Pancreas (tissue), 10 donors: Measurements from ENCODE around the gene SLC29A2. TPM values are rescaled to one million over a fixed set of nuclear protein-coding genes. Genes with fewer than 3 reads are reported as not detected.

Experiments
- ATAC-seq, 4 donors: fragments of 200-7000 bp; cut with Tn5 transposase; one replicate each; pipeline versions ENCODE4 v1.8.0 to v1.9.1; 2020; ENCODE audit warnings: mild to moderate bottlenecking in 4 of 4, moderate library complexity in 4 of 4
- DNase-seq, 6 donors: peaks; one replicate each; pipeline ENCODE4 v3.0.0-alpha.2; 2020
- FAIRE-seq: peaks from 2 replicates; lab custom pipeline; 2012; peaks lifted over from hg19 to GRCh38; lab: Jason Lieb, UNC
- H3K27ac ChIP-seq, 4 donors: fragments of 200-600 bp; sonication (generic); 1 replicate in 3 of 4; 2 replicates in 1 of 4; pipeline versions ENCODE4 v1.5.0 to v1.8.0; 2020
- H3K27me3 ChIP-seq, 4 donors: fragments of 200-600 bp; one replicate each; pipeline ENCODE4 v1.8.0; 2021
- H3K36me3 ChIP-seq, 3 donors: fragments of 200-600 bp; sonication (generic) in 1 of 3; one replicate each; pipeline versions ENCODE4 v1.5.0 to v1.8.0; 2020 to 2021
- H3K4me1 ChIP-seq, 3 donors: fragments of 200-600 bp; one replicate each; pipeline ENCODE4 v1.8.0; 2021
- H3K4me3 ChIP-seq, 4 donors: fragments of 200-600 bp; sonication (generic) in 2 of 4; one replicate each; pipeline versions ENCODE4 v1.5.0 to v1.8.0; 2020 to 2021
- H3K9me3 ChIP-seq, 4 donors: fragments of 200-600 bp; one replicate each; pipeline ENCODE4 v1.8.0; 2021
- WGBS, 2 donors: extraction: QIAGEN DNeasy Blood & Tissue Kit; methylation state at CpG; one replicate each; pipeline ENCODE4 v1.1.7; 2013; 5-methylcytosine and 5-hydroxymethylcytosine counted together
- intact Hi-C, 3 donors: fragments of 100-400 bp; cut with DNase I; formaldehyde crosslinking; loops; one replicate each; pipeline versions ENCODE4 v1.11.1 to v1.14.2; 2022
- polyA plus RNA-seq, 2 donors: library from polyadenylated mRNA; stranded (reverse); fragments of 200-250 nt; gene quantifications; one replicate each; pipeline ENCODE4 v1.2.3, GENCODE V29; 2013
- total RNA-seq, 6 donors: library from RNA; stranded (reverse); fragmentation: NEBNext Ultra II Directional in 4 of 6; extraction: Animal tissue kit (Norgen Biotek cat#: 25700) in 4 of 6; gene quantifications; one replicate each; pipeline versions ENCODE4 v1.2.1 to v1.2.4, GENCODE V29; 2021 to 2023
- TF ChIP-seq, protein P1 (sequence below), 4 donors: fragments of 200-600 bp; sonication (generic) in 3 of 4; IDR thresholded peaks; one replicate each; pipeline versions ENCODE4 v1.5.0 to v1.8.0; 2021; ENCODE audit warnings: antibody characterized with exemption in 4 of 4
- donor health status: healthy with polysubstance abuse.
- donor health status: DM: no; HTN: no; CAD: no; lungs with moderate emphysema.
- donor health status: DM: no; HTN: no; CAD: no.
- donor health status: control.
- donor health status: control.
- donor health status: Bipolar disorder and iron deficiency.
- donor health status: DM: yes; HTN: yes; CAD: no.
- donor health status: DM: no; HTN: no; CAD: no.
- donor health status: DM: no; HTN: no; CAD: no.
- donor health status: DM: yes; HTN: yes; CAD: no.

Gene SLC29A2
- total and polyA plus RNA-seq, 8 donors: 2.9 to 21.7 (median 4.8) TPM

DNA sequence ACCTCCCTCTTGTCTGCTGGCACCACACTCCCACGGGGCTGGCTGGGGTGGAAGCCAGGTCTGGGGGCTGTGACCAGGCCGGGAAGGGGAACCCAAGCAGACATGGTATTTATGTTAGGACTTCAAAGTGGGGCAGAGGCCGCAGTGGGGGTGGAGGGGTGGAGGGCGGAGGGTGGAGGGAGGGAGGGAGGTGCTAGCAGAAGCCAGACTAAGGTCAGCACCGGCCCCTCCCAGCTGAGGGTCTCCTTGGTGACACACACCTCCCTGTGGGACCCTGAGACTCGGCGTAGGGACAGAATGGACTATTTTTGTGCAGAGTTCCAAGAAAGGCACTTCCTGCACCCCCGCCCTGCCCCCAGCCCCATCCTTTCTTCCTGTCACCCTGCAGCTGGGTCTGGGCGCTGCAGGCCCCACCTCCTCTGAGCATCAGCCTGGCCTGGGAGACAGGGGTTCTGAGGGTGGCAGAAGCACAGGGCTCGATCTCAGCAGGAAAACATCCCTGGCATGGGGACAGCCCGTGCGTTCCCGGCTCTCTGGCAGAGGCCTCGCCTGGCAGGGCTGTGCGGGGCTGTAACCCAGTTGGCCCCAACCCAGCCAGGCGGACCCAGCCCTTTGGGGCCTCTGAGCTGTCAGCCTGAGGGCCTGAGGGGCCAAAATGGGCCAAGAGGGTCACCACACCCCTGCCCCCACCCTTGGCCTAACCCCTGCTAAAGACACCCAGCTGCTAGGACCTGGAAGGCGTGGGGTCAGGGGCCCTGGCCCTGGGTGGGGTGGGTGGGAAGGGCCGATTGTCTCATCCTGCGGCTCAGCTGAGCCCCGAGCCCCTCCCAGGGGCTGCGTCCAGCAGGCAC is 45.1 kb downstream of the SLC29A2 start:
- Histone ChIP-seq H3K4me3 (no peak overlapping the region), H3K27me3 (no peaks in the 10 kb centered on the region), H3K27ac (peak overlapping the region in 1 of 4 donors; percentile 12), H3K9me3 (no peaks in the 10 kb centered on the region), H3K36me3 (no peaks in the 10 kb centered on the region), H3K4me1 (no peaks in the 10 kb centered on the region)
- WGBS, 2 donors: 63 to 65% methylated on average over 16 to 21 of the region's 21 CpGs
- DNase-seq (peak in 2 of 6 donors; percentile 53 to 69), ATAC-seq (peak in 1 of 4 donors; percentile 3), FAIRE-seq (no peak)
- TF ChIP-seq, protein P1, sequence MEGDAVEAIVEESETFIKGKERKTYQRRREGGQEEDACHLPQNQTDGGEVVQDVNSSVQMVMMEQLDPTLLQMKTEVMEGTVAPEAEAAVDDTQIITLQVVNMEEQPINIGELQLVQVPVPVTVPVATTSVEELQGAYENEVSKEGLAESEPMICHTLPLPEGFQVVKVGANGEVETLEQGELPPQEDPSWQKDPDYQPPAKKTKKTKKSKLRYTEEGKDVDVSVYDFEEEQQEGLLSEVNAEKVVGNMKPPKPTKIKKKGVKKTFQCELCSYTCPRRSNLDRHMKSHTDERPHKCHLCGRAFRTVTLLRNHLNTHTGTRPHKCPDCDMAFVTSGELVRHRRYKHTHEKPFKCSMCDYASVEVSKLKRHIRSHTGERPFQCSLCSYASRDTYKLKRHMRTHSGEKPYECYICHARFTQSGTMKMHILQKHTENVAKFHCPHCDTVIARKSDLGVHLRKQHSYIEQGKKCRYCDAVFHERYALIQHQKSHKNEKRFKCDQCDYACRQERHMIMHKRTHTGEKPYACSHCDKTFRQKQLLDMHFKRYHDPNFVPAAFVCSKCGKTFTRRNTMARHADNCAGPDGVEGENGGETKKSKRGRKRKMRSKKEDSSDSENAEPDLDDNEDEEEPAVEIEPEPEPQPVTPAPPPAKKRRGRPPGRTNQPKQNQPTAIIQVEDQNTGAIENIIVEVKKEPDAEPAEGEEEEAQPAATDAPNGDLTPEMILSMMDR (IDR thresholded peaks at IDR 0.05): no peak
- intact Hi-C loops: no loop called here

DNA sequence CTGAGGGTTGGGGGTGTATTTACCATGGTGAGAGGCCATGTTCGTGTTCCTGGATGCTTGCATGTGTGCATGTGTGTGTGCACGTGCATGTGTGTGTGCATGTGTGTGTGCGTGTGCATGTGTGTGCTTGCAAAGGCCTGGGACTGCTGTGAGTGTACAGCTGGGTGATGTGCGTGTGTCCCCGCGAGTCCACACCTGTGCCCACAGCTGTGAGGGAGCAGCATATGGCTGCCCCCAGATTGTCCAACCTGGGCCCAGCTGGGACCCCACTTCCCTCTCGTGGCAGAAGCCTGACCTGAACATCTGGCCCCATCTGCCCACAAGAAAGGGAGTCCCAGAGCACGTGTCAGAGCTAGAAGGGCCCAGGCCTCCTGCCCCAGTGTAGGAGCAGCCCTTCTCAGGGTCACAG is 46.3 kb downstream of the SLC29A2 start:
- ATAC-seq (no peak), DNase-seq (no peak), FAIRE-seq (no peak)
- no peaks in the 10 kb centered on the region for H3K9me3 ChIP-seq
- intact Hi-C loops: no loop called here
- H3K36me3 ChIP-seq: no peaks in the 10 kb centered on the region
- H3K4me3 ChIP-seq: no peak overlapping the region
- H3K4me1 ChIP-seq: no peaks in the 10 kb centered on the region
- 75 to 86% methylated on average over 8 of the region's 8 CpGs for WGBS, 2 donors
- H3K27me3 ChIP-seq: no peaks in the 10 kb centered on the region
- no peak overlapping the region for H3K27ac ChIP-seq
- TF ChIP-seq, protein P1 (IDR thresholded peaks at IDR 0.05): no peak

DNA sequence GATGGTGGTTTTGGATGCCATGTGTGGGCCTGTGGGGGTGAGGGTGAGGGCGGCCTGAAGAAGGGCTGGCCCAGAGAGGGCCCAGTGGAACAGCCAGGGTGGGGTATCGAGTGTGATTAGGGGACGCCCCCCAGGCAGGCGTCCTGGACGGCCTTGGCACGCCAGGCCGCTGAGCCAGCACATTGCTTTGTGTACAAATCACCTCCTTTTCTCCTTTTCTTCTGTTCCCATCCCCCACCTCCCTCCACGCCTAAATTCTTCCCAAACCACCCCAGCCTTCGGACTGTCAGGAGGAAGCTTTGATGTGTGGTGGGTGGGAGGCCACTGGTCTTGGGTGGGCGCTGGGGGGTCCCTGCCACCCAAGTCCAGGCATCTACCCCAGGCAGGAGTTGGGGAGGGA is 46.9 kb downstream of the SLC29A2 start:
- H3K4me3 ChIP-seq: no peak overlapping the region
- TF ChIP-seq, protein P1 (IDR thresholded peaks at IDR 0.05): no peak
- intact Hi-C loops: no loop called here
- no peak for DNase-seq
- FAIRE-seq: no peak
- no peak overlapping the region for H3K27ac ChIP-seq
- H3K36me3 ChIP-seq: no peaks in the 10 kb centered on the region
- no peaks in the 10 kb centered on the region for H3K9me3 ChIP-seq
- WGBS, 2 donors: 61 to 65% methylated on average over 10 of the region's 10 CpGs
- no peaks in the 10 kb centered on the region for H3K4me1 ChIP-seq
- no peak for ATAC-seq
- H3K27me3 ChIP-seq: no peaks in the 10 kb centered on the region

DNA sequence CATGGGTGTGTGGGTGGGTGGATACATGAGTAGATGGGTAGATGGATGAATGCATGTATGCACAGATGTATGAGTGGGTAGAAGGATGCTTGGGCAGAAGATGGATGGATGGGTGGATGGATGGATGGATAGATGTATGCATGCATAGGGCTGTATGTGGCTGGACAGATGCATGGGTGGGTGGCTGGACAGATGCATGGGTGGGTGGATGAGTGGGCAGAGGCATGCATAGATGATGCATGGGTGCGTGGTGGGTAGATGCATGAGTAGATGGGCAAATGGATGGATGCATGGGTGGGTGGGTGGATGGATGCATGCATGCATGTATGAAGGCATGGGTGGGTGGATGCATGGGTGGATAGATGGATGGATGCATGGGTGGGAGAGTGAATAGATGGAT is 47.9 kb downstream of the SLC29A2 start:
- Histone ChIP-seq H3K4me3 (no peak overlapping the region), H3K4me1 (no peaks in the 10 kb centered on the region), H3K36me3 (no peaks in the 10 kb centered on the region), H3K27me3 (no peaks in the 10 kb centered on the region), H3K9me3 (no peaks in the 10 kb centered on the region), H3K27ac (no peak overlapping the region)
- peak in 1 of 6 donors; percentile 10 for DNase-seq
- no peak for ATAC-seq
- TF ChIP-seq, protein P1 (IDR thresholded peaks at IDR 0.05): no peak
- intact Hi-C loops: no loop called here
- no peak for FAIRE-seq
- WGBS, 2 donors: 87 to 96% methylated on average over 1 of the region's 1 CpG
